Testis (tissue), 3 donors: Measurements from ENCODE around the gene BCAS3. TPM values are rescaled to one million over a fixed set of nuclear protein-coding genes. Genes with fewer than 3 reads are reported as not detected.

ENCODE experiments used
- DNase-seq: peaks from one replicate; pipeline ENCODE4 v3.0.0-alpha.2; 2019
- H3K27ac ChIP-seq, 2 donors: fragments of 200-600 bp; sonication (generic); one replicate each; pipeline ENCODE4 v1.5.1; 2019
- H3K27me3 ChIP-seq: fragments of 200-600 bp; sonication (generic); one replicate; pipeline ENCODE4 v1.5.1; 2019
- H3K36me3 ChIP-seq: fragments of 200-600 bp; sonication (generic); one replicate; pipeline ENCODE4 v1.5.1; 2017; ENCODE audit warnings: low read depth; ENCODE audit errors: missing control alignments
- H3K4me1 ChIP-seq: fragments of 200-600 bp; sonication (generic); one replicate; pipeline ENCODE4 v1.5.1; 2019
- H3K4me3 ChIP-seq, 2 donors: fragments of 200-600 bp; sonication (generic); one replicate each; pipeline ENCODE4 v1.5.1; 2017 to 2019
- H3K9me3 ChIP-seq: fragments of 200-600 bp; sonication (generic); one replicate; pipeline ENCODE4 v1.5.1; 2017
- CTCF ChIP-seq, 3 experiments: fragments of 450-650 bp in 2 of 3; fragments of 200-600 bp in 1 of 3; sonication (generic) in 1 of 3; IDR thresholded peaks; one replicate each; pipeline ENCODE4 v1.5.1; 2016 to 2019; ENCODE audit warnings: antibody characterized with exemption in 3 of 3, mild to moderate bottlenecking in 2 of 3, moderate library complexity in 1 of 3
- POLR2A ChIP-seq: fragments of 450-650 bp; IDR thresholded peaks from one replicate; pipeline ENCODE4 v1.6.1; 2017; ENCODE audit warnings: antibody characterized with exemption, mild to moderate bottlenecking, moderate library complexity
- WGBS, 2 donors: methylation state at CpG; one replicate each; pipeline ENCODE4 v1.1.5; 2018; 5-methylcytosine and 5-hydroxymethylcytosine counted together
- intact Hi-C: fragments of 100-400 bp; cut with DNase I; formaldehyde crosslinking; loops from one replicate; pipeline ENCODE4 v1.15.1; 2023; ENCODE audit warnings: low total_unique reads
- polyA plus RNA-seq: library from polyadenylated mRNA; stranded (reverse); fragments of 350-450 nt; fragmentation: Illumina TruSeq; extraction: RNeasy Lipid Tissue Mini Kit (QIAGEN cat#74804); gene quantifications from one replicate; pipeline ENCODE4 v1.2.3, GENCODE V29; 2014; ENCODE audit warnings: low read depth, low replicate concordance; ENCODE audit not compliant: insufficient read depth
- total RNA-seq, 2 donors: library from RNA; depleted of rRNA; stranded (reverse); fragments of >200 nt; gene quantifications; one replicate each; pipeline ENCODE4 v1.2.3, GENCODE V29; 2016

BCAS3 gene
- total and polyA plus RNA-seq, 3 donors from 2014 or later, result 54.8 to 96.7 (median 73.0) TPM

- no peak for DNase-seq
- Histone ChIP-seq H3K9me3 (no peaks in the 10 kb centered on the region), H3K27me3 (no peaks in the 10 kb centered on the region), H3K4me1 (peaks cover 5% of the 10 kb centered on the region), H3K36me3 (no peaks in the 10 kb centered on the region), H3K27ac (peak overlapping the region in 1 of 2 donors; percentile 30), H3K4me3 (no peak overlapping the region)
- 73 to 81% methylated on average over 10 of the region's 10 CpGs for WGBS, 2 donors
- TF ChIP-seq POLR2A (no peak), CTCF (IDR thresholded peaks at IDR 0.05) (no peak)
- intact Hi-C loops, result no loop called here
Measured at GRCh38 chr17:61380217-61380835, 702.7 kb downstream of the BCAS3 start.

- H3K27ac ChIP-seq, result no peak overlapping the region
- no peak for DNase-seq
- H3K27me3 ChIP-seq, result no peaks in the 10 kb centered on the region
- no peaks in the 10 kb centered on the region for H3K36me3 ChIP-seq
- H3K4me3 ChIP-seq, result no peak overlapping the region
- H3K9me3 ChIP-seq, result no peaks in the 10 kb centered on the region
- peaks cover 5% of the 10 kb centered on the region for H3K4me1 ChIP-seq
- intact Hi-C loops, result no loop called here
- TF ChIP-seq POLR2A (no peak), CTCF (IDR thresholded peaks at IDR 0.05) (no peak)
- 94 to 96% methylated on average over 18 of the region's 18 CpGs for WGBS, 2 donors
Measured at GRCh38 chr17:61380836-61381525, 703.3 kb downstream of the BCAS3 start.

GRCh38 chr17:61381537-61381936, 703.9 kb downstream of the BCAS3 start:
- H3K36me3 ChIP-seq, result no peaks in the 10 kb centered on the region
- no peaks in the 10 kb centered on the region for H3K27me3 ChIP-seq
- WGBS, 2 donors, result 86 to 98% methylated on average over 5 of the region's 5 CpGs
- TF ChIP-seq POLR2A (no peak), CTCF (IDR thresholded peaks at IDR 0.05) (no peak)
- H3K4me3 ChIP-seq, result no peak overlapping the region
- H3K27ac ChIP-seq, result no peak overlapping the region
- intact Hi-C loops, result no loop called here
- DNase-seq, result no peak
- peaks cover 5% of the 10 kb centered on the region for H3K4me1 ChIP-seq
- no peaks in the 10 kb centered on the region for H3K9me3 ChIP-seq

- Histone ChIP-seq H3K4me1 (peaks cover 5% of the 10 kb centered on the region), H3K9me3 (no peaks in the 10 kb centered on the region), H3K4me3 (no peak overlapping the region), H3K27me3 (no peaks in the 10 kb centered on the region), H3K36me3 (no peaks in the 10 kb centered on the region), H3K27ac (no peak overlapping the region)
- WGBS, 2 donors, result 86 to 92% methylated on average over 3 to 16 of the region's 16 CpGs
- no peak for DNase-seq
- no peak for TF ChIP-seq POLR2A
- TF ChIP-seq CTCF (IDR thresholded peaks at IDR 0.05), result no peak
- intact Hi-C loops, result no loop called here
Measured at GRCh38 chr17:61382796-61383688, 705.4 kb downstream of the BCAS3 start.
